HG02852 (cell line): ENCODE results near the gene CTTN.

ENCODE experiments used
- ATAC-seq: cut with Tn5 transposase; IDR thresholded peaks from one replicate; pipeline ENCODE4 v1.9.1; 2021; ENCODE audit warnings: mild to moderate bottlenecking, moderate library complexity; ENCODE audit not compliant: unreplicated experiment

The CTTN gene

GRCh38 chr11:70472240-70472639 lies 73.9 kb downstream of the CTTN start:
- no peak for ATAC-seq

GRCh38 chr11:70473186-70473872 lies 75.0 kb downstream of the CTTN start:
- ATAC-seq, result no peak

- ATAC-seq, result no peak
Observed at GRCh38 chr11:70473873-70474690, 75.8 kb downstream of the CTTN start.

GRCh38 chr11:70474710-70475109 lies 76.4 kb downstream of the CTTN start:
- ATAC-seq, result no peak

GRCh38 chr11:70476669-70477068 lies 78.3 kb downstream of the CTTN start:
- no peak for ATAC-seq

GRCh38 chr11:70477176-70477575 lies 78.8 kb downstream of the CTTN start:
- ATAC-seq, result no peak

- no peak for ATAC-seq
Observed at GRCh38 chr11:70477609-70478008, 79.3 kb downstream of the CTTN start.

- no peak for ATAC-seq
Observed at GRCh38 chr11:70478166-70478890, 80.0 kb downstream of the CTTN start.

- no peak for ATAC-seq
Observed at GRCh38 chr11:70480711-70481110, 82.4 kb downstream of the CTTN start.

GRCh38 chr11:70481625-70482528 lies 83.5 kb downstream of the CTTN start:
- ATAC-seq, result no peak

- no peak for ATAC-seq
Observed at GRCh38 chr11:70482529-70482917, 84.2 kb downstream of the CTTN start.

GRCh38 chr11:70483077-70483861 lies 84.9 kb downstream of the CTTN start:
- ATAC-seq, result no peak

GRCh38 chr11:70483917-70484316 lies 85.6 kb downstream of the CTTN start:
- no peak for ATAC-seq

- ATAC-seq, result no peak
Observed at GRCh38 chr11:70485326-70486025, 87.1 kb downstream of the CTTN start.

GRCh38 chr11:70486026-70486415 lies 87.7 kb downstream of the CTTN start:
- no peak for ATAC-seq
